GM23338 (cell line): ENCODE measurements around the gene KRTAP10-12. TPM values are rescaled to one million over a fixed set of nuclear protein-coding genes. Genes with fewer than 3 reads are reported as not detected.

Source experiments
- ATAC-seq: fragments of 200-7000 bp; cut with Tn5 transposase; 3 replicates; pipeline ENCODE4 v1.9.1; 2020
- DNase-seq: peaks from one replicate; pipeline ENCODE4 v3.0.0-alpha.2; 2015; ENCODE audit warnings: low spot score
- H2AFZ ChIP-seq: fragments of 200-600 bp; sonication (generic); 2 replicates; pipeline ENCODE4 v1.8.0; 2016; ENCODE audit warnings: antibody characterized with exemption, mild to moderate bottlenecking, moderate library complexity
- H3F3A ChIP-seq: fragments of 200-600 bp; sonication (generic); replicated peaks from 2 replicates; pipeline ENCODE4 v1.8.0; 2017; ENCODE audit warnings: antibody characterized with exemption, mixed run types, low read depth
- H3K27ac ChIP-seq: fragments of 200-600 bp; sonication (generic); 2 replicates; pipeline ENCODE4 v1.6.1; 2016; ENCODE audit warnings: low read depth
- H3K27me3 ChIP-seq: fragments of 200-600 bp; sonication (generic); 2 replicates; pipeline ENCODE4 v1.8.0; 2016; ENCODE audit warnings: mild to moderate bottlenecking, mixed run types, moderate library complexity; ENCODE audit not compliant: insufficient read depth
- H3K36me3 ChIP-seq: fragments of 200-600 bp; sonication (generic); 2 replicates; pipeline ENCODE4 v1.8.0; 2016; ENCODE audit warnings: mild to moderate bottlenecking; ENCODE audit not compliant: insufficient read depth
- H3K4me1 ChIP-seq: fragments of 200-600 bp; sonication (generic); 2 replicates; pipeline ENCODE4 v1.8.0; 2016; ENCODE audit warnings: mild to moderate bottlenecking, moderate library complexity; ENCODE audit not compliant: insufficient read depth
- H3K4me2 ChIP-seq: fragments of 200-600 bp; sonication (generic); 2 replicates; pipeline ENCODE4 v1.7.1; 2017; ENCODE audit warnings: mixed run types
- H3K4me3 ChIP-seq: fragments of 200-600 bp; sonication (generic); 2 replicates; pipeline ENCODE4 v1.6.1; 2016; ENCODE audit warnings: mixed run types
- H3K79me2 ChIP-seq: fragments of 200-600 bp; sonication (generic); replicated peaks from 2 replicates; pipeline ENCODE4 v1.8.0; 2017; ENCODE audit warnings: mild to moderate bottlenecking; ENCODE audit not compliant: insufficient read depth
- H3K9me2 ChIP-seq: fragments of 200-600 bp; sonication (generic); 2 replicates; pipeline ENCODE4 v1.8.0; 2017; ENCODE audit not compliant: insufficient read depth
- H4K20me1 ChIP-seq: fragments of 200-600 bp; sonication (generic); replicated peaks from 2 replicates; pipeline ENCODE4 v1.8.0; 2017; ENCODE audit warnings: mild to moderate bottlenecking; ENCODE audit not compliant: insufficient read depth
- H3K27ac Mint-ChIP-seq: 2 replicates; pipeline ENCODE4 v1.8.0; 2020; ENCODE audit warnings: inconsistent platforms, mild to moderate bottlenecking, moderate library complexity, mixed read lengths
- H3K27me3 Mint-ChIP-seq: 3 replicates; pipeline ENCODE4 v1.8.0; 2022; ENCODE audit warnings: low read depth, mild to moderate bottlenecking, moderate library complexity, mixed read lengths, inconsistent platforms; ENCODE audit not compliant: insufficient read depth, poor library complexity
- H3K36me3 Mint-ChIP-seq: 3 replicates; pipeline ENCODE4 v1.8.0; 2021; ENCODE audit warnings: low read depth, mild to moderate bottlenecking, inconsistent platforms, moderate library complexity, mixed read lengths
- H3K4me1 Mint-ChIP-seq: 3 replicates; pipeline ENCODE4 v1.8.0; 2020; ENCODE audit warnings: mild to moderate bottlenecking, inconsistent platforms, mixed read lengths
- H3K4me3 Mint-ChIP-seq: 3 replicates; pipeline ENCODE4 v1.8.0; 2021; ENCODE audit warnings: moderate library complexity, mild to moderate bottlenecking, inconsistent platforms, mixed read lengths
- H3K9me3 Mint-ChIP-seq: 3 replicates; pipeline ENCODE4 v1.8.0; 2020; ENCODE audit warnings: moderate library complexity, mild to moderate bottlenecking, inconsistent platforms, mixed read lengths
- CREB1 ChIP-seq: fragments of 250-450 bp; sonication (Bioruptor Pico); IDR thresholded peaks from 2 replicates; pipeline ENCODE4 v1.5.0; 2020; ENCODE audit warnings: low read depth, mild to moderate bottlenecking, moderate library complexity
- CTCF ChIP-seq, 2 experiments: fragments of 200-600 bp in 1 of 2; sonication (generic) in 1 of 2; conservative IDR thresholded peaks; 2 replicates each; pipeline versions ENCODE4 v1.5.1 to v1.6.1; 2016 to 2017; ENCODE audit warnings: antibody characterized with exemption in 2 of 2, low read depth in 2 of 2, mild to moderate bottlenecking in 2 of 2, moderate library complexity in 1 of 2
- ETS1 ChIP-seq: IDR thresholded peaks from 2 replicates; pipeline ENCODE4 v1.6.1; 2016; ENCODE audit warnings: antibody characterized with exemption
- EZH2 ChIP-seq: fragments of 200-600 bp; sonication (generic); IDR thresholded peaks from one replicate; pipeline ENCODE4 v1.8.0; 2017; ENCODE audit warnings: antibody characterized with exemption, mild to moderate bottlenecking, low read depth; ENCODE audit not compliant: unreplicated experiment
- EZH2phosphoT487 ChIP-seq: fragments of 200-600 bp; sonication (generic); IDR thresholded peaks from one replicate; pipeline ENCODE4 v1.8.1; 2018; ENCODE audit warnings: antibody characterized with exemption; ENCODE audit not compliant: unreplicated experiment
- JUNB ChIP-seq: IDR thresholded peaks from one replicate; pipeline ENCODE4 v1.6.1; 2016; ENCODE audit warnings: antibody characterized with exemption; ENCODE audit not compliant: unreplicated experiment
- NANOG ChIP-seq: IDR thresholded peaks from 2 replicates; pipeline ENCODE4 v1.6.1; 2016; ENCODE audit warnings: antibody characterized with exemption, borderline replicate concordance
- POLR2AphosphoS5 ChIP-seq: IDR thresholded peaks from 2 replicates; pipeline ENCODE4 v1.6.1; 2016; ENCODE audit warnings: antibody characterized with exemption, low read depth
- REST ChIP-seq: IDR thresholded peaks from one replicate; pipeline ENCODE4 v1.6.1; 2018; ENCODE audit warnings: antibody characterized with exemption; ENCODE audit not compliant: unreplicated experiment
- STAT1 ChIP-seq: IDR thresholded peaks from one replicate; pipeline ENCODE4 v1.6.1; 2016; ENCODE audit warnings: antibody characterized with exemption; ENCODE audit not compliant: unreplicated experiment
- ZNF114 ChIP-seq: fragments of 250-450 bp; sonication (Bioruptor Pico); IDR thresholded peaks from 2 replicates; pipeline ENCODE4 v1.5.0; 2020; ENCODE audit warnings: mild to moderate bottlenecking, moderate library complexity
- ZNF331 ChIP-seq: fragments of 250-450 bp; sonication (Bioruptor Pico); IDR thresholded peaks from 2 replicates; pipeline ENCODE4 v1.5.0; 2020; ENCODE audit warnings: low read depth, mild to moderate bottlenecking, moderate library complexity
- ZNF462 ChIP-seq: fragments of 250-450 bp; sonication (Bioruptor Pico); IDR thresholded peaks from 2 replicates; pipeline ENCODE4 v1.5.0; 2020; ENCODE audit warnings: mild to moderate bottlenecking, moderate library complexity
- polyA plus RNA-seq: library from polyadenylated mRNA; unstranded; fragments of >200 nt; fragmentation: Nextera tagmentation; extraction: Ambion mirVana; gene quantifications from 2 replicates; pipeline ENCODE4 v1.2.1, GENCODE V29; 2016
- total RNA-seq: library from RNA; depleted of rRNA; stranded (reverse); fragments of >200 nt; shearing (Covaris generic); gene quantifications from 2 replicates; pipeline ENCODE4 v1.2.3, GENCODE V29; 2014

Gene KRTAP10-12
- total and polyA plus RNA-seq, 2 experiments from 2014 or later = not detected

GRCh38 chr21:44732956-44733355 lies 36.0 kb downstream of the KRTAP10-12 start:
- no peaks in the 10 kb centered on the region for H3K79me2 ChIP-seq
- peaks cover 28% of the 10 kb centered on the region; the same call in 2 of the 3 replicates for H3K9me3 Mint-ChIP-seq
- no peak for TF ChIP-seq NANOG
- TF ChIP-seq CTCF (conservative IDR thresholded peaks at IDR 0.05; ENCODE audit: low read depth in 2 of 2) = no peak
- no peak for TF ChIP-seq JUNB
- TF ChIP-seq CREB1 (CRISPR knock-in tag) = no peak
- TF ChIP-seq EZH2 = no peak
- no peak for TF ChIP-seq ZNF114 (CRISPR knock-in tag)
- no peak for TF ChIP-seq ZNF331 (CRISPR knock-in tag)
- TF ChIP-seq POLR2AphosphoS5 = no peak
- TF ChIP-seq STAT1 = no peak
- no peak for TF ChIP-seq ZNF462 (CRISPR knock-in tag)
- no peak for TF ChIP-seq REST
- TF ChIP-seq EZH2phosphoT487 = no peak
- TF ChIP-seq ETS1 = no peak
- H3K4me3 ChIP-seq = no peak overlapping the region
- H3K4me1 Mint-ChIP-seq = peaks cover 23% of the 10 kb centered on the region
- H3K36me3 Mint-ChIP-seq = peaks cover 14% of the 10 kb centered on the region
- no peak overlapping the region for H3K27ac Mint-ChIP-seq
- no peaks in the 10 kb centered on the region; the same call in 1 of the 2 replicates for H3K4me1 ChIP-seq
- H3K27me3 Mint-ChIP-seq = peaks cover 25% of the 10 kb centered on the region
- H3K4me3 Mint-ChIP-seq = no peak overlapping the region
- no peak for ATAC-seq
- no peak overlapping the region for H3K4me2 ChIP-seq
- H3K27me3 ChIP-seq = no peaks in the 10 kb centered on the region
- no peaks in the 10 kb centered on the region for H3K36me3 ChIP-seq
- no peak overlapping the region for H2AFZ ChIP-seq
- DNase-seq = no peak
- H3K27ac ChIP-seq = no peak overlapping the region
- no peaks in the 10 kb centered on the region for H3K9me2 ChIP-seq
- H4K20me1 ChIP-seq = no peaks in the 10 kb centered on the region
- H3F3A ChIP-seq = no peaks in the 10 kb centered on the region
